GM08714 (cell line): Measurements from ENCODE around the gene PRMT3.
"Not testable (repeated sequence)": the region's sequence is repeated elsewhere in the genome, so short reads cannot be mapped to it uniquely, and the experiment has no call there.

ENCODE experiments used
- H3K4me3 ChIP-seq: fragments of 200-500 bp; sonication (Bioruptor generic); 2 replicates; pipeline ENCODE4 v1.5.1; 2014; ENCODE audit warnings: mild to moderate bottlenecking, low read length, inconsistent platforms
- ZNF274 ChIP-seq: IDR thresholded peaks from 2 replicates; pipeline ENCODE4 v1.6.1; 2012; ENCODE audit warnings: mild to moderate bottlenecking, low read depth, low read length

Gene PRMT3

GRCh38 chr11:20544603-20545237 lies 157.2 kb downstream of the PRMT3 start:
- H3K4me3 ChIP-seq = no peak overlapping the region
- TF ChIP-seq ZNF274 = no peak

- no peak for TF ChIP-seq ZNF274
- no peak overlapping the region for H3K4me3 ChIP-seq
These were observed 159.9 kb downstream of the PRMT3 start for GRCh38 chr11:20547411-20547810.

GRCh38 chr11:20551096-20551495 lies 163.6 kb downstream of the PRMT3 start:
- no peak overlapping the region for H3K4me3 ChIP-seq
- no peak for TF ChIP-seq ZNF274

GRCh38 chr11:20555783-20556182 lies 168.3 kb downstream of the PRMT3 start:
- H3K4me3 ChIP-seq = no peak overlapping the region
- TF ChIP-seq ZNF274 = no peak

GRCh38 chr11:20556396-20556795 lies 168.9 kb downstream of the PRMT3 start:
- H3K4me3 ChIP-seq = not testable (repeated sequence)

- TF ChIP-seq ZNF274 = no peak
- no peak overlapping the region for H3K4me3 ChIP-seq
These were observed 171.2 kb downstream of the PRMT3 start for GRCh38 chr11:20558741-20559140.
